Gastroesophageal sphincter (tissue), 4 donors: Measurements from ENCODE around the gene COX8C. TPM values are rescaled to one million over a fixed set of nuclear protein-coding genes. Genes with fewer than 3 reads are reported as not detected.

ENCODE experiments used
- ATAC-seq: fragments of 150-250 bp; one replicate; pipeline ENCODE4 v1.9.1; 2016; ENCODE audit warnings: mild to moderate bottlenecking, moderate library complexity
- H3K27ac ChIP-seq, 4 donors: fragments of 200-600 bp; sonication (generic) in 3 of 4; 1 replicate in 3 of 4; 2 replicates in 1 of 4; pipeline ENCODE4 v1.5.1; 2016 to 2019
- H3K27me3 ChIP-seq: fragments of 200-600 bp; sonication (generic); one replicate; pipeline ENCODE4 v1.5.1; 2019
- H3K36me3 ChIP-seq, 2 donors: fragments of 200-600 bp; sonication (generic); one replicate each; pipeline ENCODE4 v1.5.1; 2019; ENCODE audit warnings: control low read depth in 1 of 2
- H3K4me1 ChIP-seq, 3 donors: fragments of 200-600 bp; sonication (generic); 1 replicate in 2 of 3; 2 replicates in 1 of 3; pipeline ENCODE4 v1.5.1; 2016 to 2019; ENCODE audit warnings: control low read depth in 2 of 3
- H3K4me3 ChIP-seq, 2 donors: fragments of 200-600 bp; sonication (generic); one replicate each; pipeline ENCODE4 v1.5.1; 2019; ENCODE audit warnings: mild to moderate bottlenecking in 1 of 2, moderate library complexity in 1 of 2
- H3K9me3 ChIP-seq, 3 donors: fragments of 200-600 bp; sonication (generic); one replicate each; pipeline ENCODE4 v1.5.1; 2017 to 2019; ENCODE audit warnings: control low read depth in 2 of 3
- EP300 ChIP-seq: sonication (generic); formaldehyde crosslinking; IDR thresholded peaks from one replicate; pipeline ENCODE4 v1.6.1; 2017; ENCODE audit warnings: antibody characterized with exemption, mild to moderate bottlenecking
- POLR2A ChIP-seq, 2 donors: fragments of 450-650 bp; IDR thresholded peaks; one replicate each; pipeline ENCODE4 v1.6.1; 2017; ENCODE audit warnings: antibody characterized with exemption in 2 of 2, mild to moderate bottlenecking in 2 of 2, moderate library complexity in 1 of 2
- POLR2AphosphoS5 ChIP-seq: sonication (generic); formaldehyde crosslinking; IDR thresholded peaks from one replicate; pipeline ENCODE4 v1.6.1; 2017; ENCODE audit warnings: antibody characterized with exemption
- WGBS, 2 donors: methylation state at CpG; one replicate each; pipeline ENCODE4 v1.1.5; 2018; ENCODE audit warnings: low coverage in 1 of 2; 5-methylcytosine and 5-hydroxymethylcytosine counted together
- total RNA-seq, 4 donors: library from RNA; depleted of rRNA; stranded (reverse); fragments of >200 nt; gene quantifications; one replicate each; pipeline ENCODE4 v1.1.0, GENCODE V29; 2016
- TF ChIP-seq, protein P1 (sequence below), 4 experiments: fragments of 200-600 bp in 2 of 4; fragments of 450-650 bp in 2 of 4; sonication (generic) in 1 of 4; IDR thresholded peaks; one replicate each; pipeline ENCODE4 v1.5.1; 2017 to 2019; ENCODE audit warnings: antibody characterized with exemption in 4 of 4, mild to moderate bottlenecking in 2 of 4, moderate library complexity in 2 of 4

Gene COX8C
- total RNA-seq, 4 donors from 2014 or later, result not detected

DNA sequence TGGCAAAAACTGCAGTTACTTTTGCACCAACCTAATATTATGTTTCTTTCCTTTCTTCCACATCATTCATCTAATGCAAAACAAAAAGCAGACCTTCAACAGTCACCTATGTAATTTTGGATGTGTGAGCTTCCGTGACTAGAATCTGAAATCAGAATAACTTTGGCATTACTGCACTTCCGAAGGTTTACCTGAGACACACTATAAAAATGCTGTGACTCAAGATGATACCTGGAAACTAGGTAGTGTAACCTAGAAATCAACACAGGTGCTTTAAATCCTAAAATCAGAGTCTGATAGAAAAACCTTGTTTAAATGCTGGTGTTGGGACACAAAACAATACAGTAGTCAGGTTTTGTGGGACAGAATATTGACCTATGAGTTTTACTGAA is 16.4 kb upstream of the COX8C start:
- peak overlapping the region in 2 of 4 donors; percentile 98 to 99 for H3K27ac ChIP-seq
- WGBS, 2 donors, result 85 to 100% methylated on average over 1 to 2 of the region's 2 CpGs

DNA sequence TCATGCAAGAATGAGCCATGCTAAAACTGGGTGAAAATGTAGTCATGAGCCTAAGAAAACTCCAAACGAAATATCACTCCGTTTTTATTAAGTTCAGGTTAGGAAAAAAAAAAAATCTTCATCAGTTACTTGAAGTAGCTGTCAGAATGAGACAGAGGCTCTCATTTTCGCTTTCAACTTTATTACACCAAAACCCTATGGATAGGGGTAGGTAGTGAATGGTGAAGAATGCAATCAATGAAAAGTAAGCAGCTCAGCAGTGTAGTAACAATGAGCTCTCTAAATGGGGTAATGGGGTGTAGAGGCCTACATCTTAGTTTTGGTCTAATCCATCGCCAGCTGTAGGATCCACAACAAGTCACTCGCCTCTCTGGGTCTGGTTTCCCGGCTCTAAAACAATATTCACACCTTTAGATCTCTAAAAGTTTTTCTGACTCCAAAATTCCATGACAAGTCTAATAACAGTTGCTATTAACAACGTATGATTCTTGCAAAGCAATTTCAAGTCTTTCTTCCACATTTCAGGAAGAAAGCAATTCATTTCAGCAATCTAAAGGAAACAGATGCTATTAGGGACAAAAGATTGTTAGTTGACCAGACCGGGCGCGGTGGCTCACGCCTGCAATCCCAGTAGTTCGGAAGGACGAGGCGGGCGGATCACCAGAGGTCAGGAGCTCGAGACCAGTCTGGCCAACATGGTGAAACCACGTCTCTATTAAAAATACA is 15.8 kb upstream of the COX8C start:
- Histone ChIP-seq H3K4me3 (peak overlapping the region; percentile 51 to 96), H3K4me1 (peaks cover 0 to 45% (median 19%) of the 10 kb centered on the region in 3 donors), H3K27ac (peak overlapping the region in 3 of 4 donors; percentile 98 to 99 (median 98)), H3K36me3 (no peaks in the 10 kb centered on the region), H3K27me3 (no peaks in the 10 kb centered on the region), H3K9me3 (no peaks in the 10 kb centered on the region)
- WGBS, 2 donors, result 45 to 60% methylated on average over 15 to 17 of the region's 17 CpGs
- ATAC-seq, result no peak
- TF ChIP-seq POLR2A (IDR thresholded peaks at IDR 0.05), result no peak
- TF ChIP-seq, protein P1, sequence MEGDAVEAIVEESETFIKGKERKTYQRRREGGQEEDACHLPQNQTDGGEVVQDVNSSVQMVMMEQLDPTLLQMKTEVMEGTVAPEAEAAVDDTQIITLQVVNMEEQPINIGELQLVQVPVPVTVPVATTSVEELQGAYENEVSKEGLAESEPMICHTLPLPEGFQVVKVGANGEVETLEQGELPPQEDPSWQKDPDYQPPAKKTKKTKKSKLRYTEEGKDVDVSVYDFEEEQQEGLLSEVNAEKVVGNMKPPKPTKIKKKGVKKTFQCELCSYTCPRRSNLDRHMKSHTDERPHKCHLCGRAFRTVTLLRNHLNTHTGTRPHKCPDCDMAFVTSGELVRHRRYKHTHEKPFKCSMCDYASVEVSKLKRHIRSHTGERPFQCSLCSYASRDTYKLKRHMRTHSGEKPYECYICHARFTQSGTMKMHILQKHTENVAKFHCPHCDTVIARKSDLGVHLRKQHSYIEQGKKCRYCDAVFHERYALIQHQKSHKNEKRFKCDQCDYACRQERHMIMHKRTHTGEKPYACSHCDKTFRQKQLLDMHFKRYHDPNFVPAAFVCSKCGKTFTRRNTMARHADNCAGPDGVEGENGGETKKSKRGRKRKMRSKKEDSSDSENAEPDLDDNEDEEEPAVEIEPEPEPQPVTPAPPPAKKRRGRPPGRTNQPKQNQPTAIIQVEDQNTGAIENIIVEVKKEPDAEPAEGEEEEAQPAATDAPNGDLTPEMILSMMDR (IDR thresholded peaks at IDR 0.05), result no peak
- no peak for TF ChIP-seq POLR2AphosphoS5
- no peak for TF ChIP-seq EP300

More for the DNA sequence above, 16.4 kb upstream of the COX8C start:
- H3K36me3 ChIP-seq, result no peaks in the 10 kb centered on the region
- no peaks in the 10 kb centered on the region for H3K27me3 ChIP-seq
- no peak for ATAC-seq
- no peaks in the 10 kb centered on the region for H3K9me3 ChIP-seq
- no peak overlapping the region for H3K4me3 ChIP-seq
- TF ChIP-seq POLR2AphosphoS5 (no peak), POLR2A (IDR thresholded peaks at IDR 0.05) (no peak), EP300 (no peak)
- TF ChIP-seq, protein P1 (IDR thresholded peaks at IDR 0.05), result no peak
- H3K4me1 ChIP-seq, result peaks cover 0 to 45% (median 19%) of the 10 kb centered on the region in 3 donors

DNA sequence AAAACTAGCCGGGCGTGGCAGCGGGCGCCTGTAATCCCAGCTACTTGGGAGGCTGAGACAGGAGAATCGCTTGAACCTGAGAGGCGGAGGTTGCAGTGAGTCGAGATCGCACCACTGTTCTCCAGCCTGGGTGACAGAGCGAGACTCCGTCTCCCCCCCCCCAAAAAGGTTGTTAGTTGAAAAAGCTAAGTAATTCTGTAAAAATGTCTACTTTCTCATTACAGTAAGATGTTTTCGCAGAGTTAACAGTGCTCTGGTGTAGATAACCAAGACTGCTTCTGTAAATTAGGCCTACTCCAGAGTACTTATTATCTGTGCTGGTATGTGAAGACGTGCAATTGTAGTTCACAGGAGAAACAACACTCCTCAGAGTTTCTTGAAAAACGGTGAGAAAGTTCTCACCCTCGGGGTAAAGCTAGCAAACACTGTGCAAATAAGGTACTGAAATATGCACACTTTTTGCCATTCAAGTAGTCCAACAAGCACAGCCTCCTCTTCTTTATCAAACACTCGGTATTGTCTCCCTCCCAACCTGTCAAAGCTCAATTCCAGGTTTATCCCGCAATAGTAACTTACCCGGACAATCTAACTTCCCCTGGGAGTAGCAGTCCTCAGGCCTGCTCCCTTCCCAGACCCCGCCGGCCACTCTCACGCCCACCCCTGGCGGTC is 15.1 kb upstream of the COX8C start:
- WGBS, 2 donors, result 33 to 39% methylated on average over 14 to 16 of the region's 21 CpGs
- no peak for TF ChIP-seq POLR2AphosphoS5
- TF ChIP-seq EP300, result no peak
- TF ChIP-seq POLR2A (IDR thresholded peaks at IDR 0.05), result no peak
- TF ChIP-seq, protein P1 (IDR thresholded peaks at IDR 0.05), result no peak
- no peak for ATAC-seq

DNA sequence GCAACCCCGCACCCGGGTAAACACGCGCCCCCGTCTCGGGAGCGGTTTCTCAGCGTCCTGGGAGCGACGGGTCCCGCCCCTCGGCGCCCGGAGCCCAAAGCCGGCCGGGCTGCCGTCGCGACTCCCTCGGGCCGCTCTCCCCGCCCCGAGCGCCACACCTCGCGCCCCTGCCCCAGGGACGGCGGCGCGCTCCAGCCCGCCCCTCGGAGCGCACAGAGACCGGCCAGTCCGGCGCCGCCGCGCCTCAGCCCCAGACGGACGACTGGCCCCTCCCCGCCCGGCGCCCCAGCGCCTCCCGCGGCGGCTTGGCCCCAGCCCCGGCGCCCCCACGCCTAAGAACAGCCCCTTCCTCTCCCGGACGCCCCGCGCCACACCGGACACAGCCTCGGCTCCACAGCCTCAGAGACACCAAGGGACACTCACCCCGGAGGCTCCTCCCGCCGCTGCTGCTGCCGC is 14.6 kb upstream of the COX8C start:
- H3K27me3 ChIP-seq, result no peaks in the 10 kb centered on the region
- no peaks in the 10 kb centered on the region for H3K9me3 ChIP-seq
- ATAC-seq, result peak; percentile 78
- peak overlapping the region; percentile 75 to 99 (median 98) for H3K27ac ChIP-seq
- H3K4me1 ChIP-seq, result peaks cover 0 to 45% (median 19%) of the 10 kb centered on the region in 3 donors
- peak overlapping the region; percentile 51 to 96 for H3K4me3 ChIP-seq
- WGBS, 2 donors, result no CpG with 5 or more reads among the region's 61 CpGs
- no peaks in the 10 kb centered on the region for H3K36me3 ChIP-seq
- TF ChIP-seq POLR2AphosphoS5 (no peak), POLR2A (IDR thresholded peaks at IDR 0.05) (no peak), EP300 (no peak)
- TF ChIP-seq, protein P1 (IDR thresholded peaks at IDR 0.05), result no peak

More for the DNA sequence above, 15.1 kb upstream of the COX8C start:
- Histone ChIP-seq H3K36me3 (no peaks in the 10 kb centered on the region), H3K27ac (peak overlapping the region; percentile 75 to 99 (median 98)), H3K9me3 (no peaks in the 10 kb centered on the region), H3K27me3 (no peaks in the 10 kb centered on the region), H3K4me3 (peak overlapping the region; percentile 51 to 96), H3K4me1 (peaks cover 0 to 45% (median 19%) of the 10 kb centered on the region in 3 donors)
